Prostate gland (tissue), 2 donors: ENCODE results near the gene KRT33A.

Experiments used
- POLR2A ChIP-seq: fragments of 450-650 bp; IDR thresholded peaks from one replicate; pipeline ENCODE4 v1.6.1; 2016; ENCODE audit warnings: antibody characterized with exemption, mild to moderate bottlenecking
- TF ChIP-seq, protein P1 (sequence below), 4 experiments: fragments of 200-600 bp in 2 of 4; fragments of 450-650 bp in 2 of 4; sonication (generic) in 2 of 4; IDR thresholded peaks; 1 replicate in 3 of 4; 2 replicates in 1 of 4; pipeline ENCODE4 v1.5.1; 2016 to 2019; ENCODE audit warnings: antibody characterized with exemption in 4 of 4, mild to moderate bottlenecking in 2 of 4, moderate library complexity in 2 of 4

DNA sequence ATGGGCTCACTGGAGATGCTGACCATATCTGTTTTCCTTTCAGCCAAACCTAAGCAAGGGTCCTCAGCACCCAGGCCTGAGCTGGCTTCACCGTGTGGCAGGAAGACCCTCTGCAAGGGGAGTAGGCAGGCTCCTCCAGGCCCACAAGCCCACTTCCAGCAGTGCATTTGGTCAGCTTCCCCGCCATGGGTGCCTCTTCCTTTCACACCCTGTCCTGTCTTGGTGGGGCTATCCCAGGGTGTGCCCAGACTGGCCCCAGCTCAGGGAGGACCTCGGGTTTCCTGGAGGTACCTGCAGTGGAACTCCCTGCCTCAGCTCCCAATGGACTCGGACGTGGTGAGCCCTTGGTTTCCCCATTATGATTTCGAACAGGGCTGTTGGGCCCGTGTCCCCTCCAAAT lies 22.4 kb downstream of the KRT33A start:
- TF ChIP-seq, protein P1, sequence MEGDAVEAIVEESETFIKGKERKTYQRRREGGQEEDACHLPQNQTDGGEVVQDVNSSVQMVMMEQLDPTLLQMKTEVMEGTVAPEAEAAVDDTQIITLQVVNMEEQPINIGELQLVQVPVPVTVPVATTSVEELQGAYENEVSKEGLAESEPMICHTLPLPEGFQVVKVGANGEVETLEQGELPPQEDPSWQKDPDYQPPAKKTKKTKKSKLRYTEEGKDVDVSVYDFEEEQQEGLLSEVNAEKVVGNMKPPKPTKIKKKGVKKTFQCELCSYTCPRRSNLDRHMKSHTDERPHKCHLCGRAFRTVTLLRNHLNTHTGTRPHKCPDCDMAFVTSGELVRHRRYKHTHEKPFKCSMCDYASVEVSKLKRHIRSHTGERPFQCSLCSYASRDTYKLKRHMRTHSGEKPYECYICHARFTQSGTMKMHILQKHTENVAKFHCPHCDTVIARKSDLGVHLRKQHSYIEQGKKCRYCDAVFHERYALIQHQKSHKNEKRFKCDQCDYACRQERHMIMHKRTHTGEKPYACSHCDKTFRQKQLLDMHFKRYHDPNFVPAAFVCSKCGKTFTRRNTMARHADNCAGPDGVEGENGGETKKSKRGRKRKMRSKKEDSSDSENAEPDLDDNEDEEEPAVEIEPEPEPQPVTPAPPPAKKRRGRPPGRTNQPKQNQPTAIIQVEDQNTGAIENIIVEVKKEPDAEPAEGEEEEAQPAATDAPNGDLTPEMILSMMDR (IDR thresholded peaks at IDR 0.05), result no peak
- TF ChIP-seq POLR2A, result no peak
